NT2/D1 (cell line): Measurements from ENCODE around the gene NUMB.
A peak's percentile ranks its signal among the peaks of the same experiment; 100 is the strongest.

Source experiments
- DNase-seq: peaks from one replicate; pipeline ENCODE4 v3.0.0-alpha.2; 2011; ENCODE audit warnings: low read depth, low spot score
- H3K27me3 ChIP-seq: 2 replicates; pipeline ENCODE4 v1.6.0; 2011; ENCODE audit warnings: mild to moderate bottlenecking; ENCODE audit not compliant: insufficient read length, insufficient read depth
- H3K36me3 ChIP-seq: 2 replicates; pipeline ENCODE4 v1.6.1; 2011; ENCODE audit warnings: mild to moderate bottlenecking, low read length, mixed read lengths; ENCODE audit not compliant: insufficient read depth, insufficient read length
- H3K4me1 ChIP-seq: 2 replicates; pipeline ENCODE4 v1.5.1; 2011; ENCODE audit not compliant: insufficient read depth, insufficient read length
- H3K4me3 ChIP-seq: 2 replicates; pipeline ENCODE4 v1.5.1; 2011; ENCODE audit warnings: low read depth; ENCODE audit not compliant: insufficient read length
- H3K9ac ChIP-seq: 2 replicates; pipeline ENCODE4 v1.6.0; 2011; ENCODE audit warnings: low read depth; ENCODE audit not compliant: insufficient read length
- H3K9me3 ChIP-seq: 2 replicates; pipeline ENCODE4 v1.5.1; 2011; ENCODE audit warnings: mild to moderate bottlenecking, low read length; ENCODE audit not compliant: insufficient read depth
- SUZ12 ChIP-seq: IDR thresholded peaks from 2 replicates; pipeline ENCODE4 v1.6.1; 2011; ENCODE audit not compliant: insufficient read length, insufficient read depth; ENCODE audit errors: extremely low read depth
- YY1 ChIP-seq: IDR thresholded peaks from 2 replicates; pipeline ENCODE4 v1.6.1; 2011; ENCODE audit not compliant: insufficient read length, insufficient read depth
- ZNF274 ChIP-seq: IDR thresholded peaks from 2 replicates; pipeline ENCODE4 v1.6.1; 2011; ENCODE audit warnings: mild to moderate bottlenecking, low read depth, low read length

The NUMB gene

GRCh38 chr14:73285979-73286378 lies 172.4 kb downstream of the NUMB start:
- H3K27me3 ChIP-seq: no peaks in the 10 kb centered on the region
- no peak overlapping the region for H3K9ac ChIP-seq
- DNase-seq: no peak
- H3K4me3 ChIP-seq: no peak overlapping the region
- H3K4me1 ChIP-seq: peaks cover 4% of the 10 kb centered on the region
- no peaks in the 10 kb centered on the region for H3K9me3 ChIP-seq
- no peak for TF ChIP-seq YY1
- no peak for TF ChIP-seq ZNF274
- no peak for TF ChIP-seq SUZ12
- H3K36me3 ChIP-seq: peaks cover 33% of the 10 kb centered on the region

GRCh38 chr14:73283608-73284379 lies 174.6 kb downstream of the NUMB start:
- Histone ChIP-seq H3K27me3 (no peaks in the 10 kb centered on the region), H3K9ac (no peak overlapping the region), H3K4me3 (no peak overlapping the region), H3K9me3 (no peaks in the 10 kb centered on the region), H3K4me1 (peaks cover 4% of the 10 kb centered on the region), H3K36me3 (peaks cover 36% of the 10 kb centered on the region)
- peak; percentile 55 for DNase-seq
- no peak for TF ChIP-seq YY1
- TF ChIP-seq SUZ12: no peak
- no peak for TF ChIP-seq ZNF274

- DNase-seq: no peak
- Histone ChIP-seq H3K9me3 (no peaks in the 10 kb centered on the region), H3K27me3 (no peaks in the 10 kb centered on the region), H3K9ac (no peak overlapping the region), H3K4me3 (no peak overlapping the region), H3K4me1 (peaks cover 6% of the 10 kb centered on the region), H3K36me3 (peaks cover 44% of the 10 kb centered on the region)
- TF ChIP-seq ZNF274 (no peak), YY1 (no peak), SUZ12 (no peak)
Observed at GRCh38 chr14:73280903-73281302, 177.4 kb downstream of the NUMB start.

- DNase-seq: no peak
- Histone ChIP-seq H3K9ac (no peak overlapping the region), H3K36me3 (peaks cover 46% of the 10 kb centered on the region), H3K9me3 (no peaks in the 10 kb centered on the region), H3K4me1 (peaks cover 2% of the 10 kb centered on the region), H3K27me3 (no peaks in the 10 kb centered on the region), H3K4me3 (no peak overlapping the region)
- TF ChIP-seq SUZ12 (no peak), ZNF274 (no peak), YY1 (no peak)
Observed at GRCh38 chr14:73277376-73277775, 181.0 kb downstream of the NUMB start.

- no peaks in the 10 kb centered on the region for H3K27me3 ChIP-seq
- TF ChIP-seq YY1 (no peak), SUZ12 (no peak), ZNF274 (no peak)
- peaks cover 2% of the 10 kb centered on the region for H3K4me1 ChIP-seq
- no peak overlapping the region for H3K9ac ChIP-seq
- H3K4me3 ChIP-seq: no peak overlapping the region
- H3K36me3 ChIP-seq: peaks cover 42% of the 10 kb centered on the region
- no peaks in the 10 kb centered on the region for H3K9me3 ChIP-seq
- DNase-seq: no peak
Observed at GRCh38 chr14:73276836-73277235, 181.5 kb downstream of the NUMB start.

GRCh38 chr14:73273799-73274198 lies 184.5 kb downstream of the NUMB start:
- Histone ChIP-seq H3K9me3 (no peaks in the 10 kb centered on the region), H3K4me1 (peaks cover 2% of the 10 kb centered on the region), H3K36me3 (peaks cover 36% of the 10 kb centered on the region), H3K4me3 (no peak overlapping the region), H3K9ac (no peak overlapping the region), H3K27me3 (no peaks in the 10 kb centered on the region)
- DNase-seq: no peak
- TF ChIP-seq SUZ12: no peak
- TF ChIP-seq YY1: no peak
- TF ChIP-seq ZNF274: no peak

- peaks cover 40% of the 10 kb centered on the region for H3K36me3 ChIP-seq
- no peak for DNase-seq
- no peak overlapping the region for H3K9ac ChIP-seq
Observed at GRCh38 chr14:73272393-73272792, 186.0 kb downstream of the NUMB start.

More at GRCh38 chr14:73272393-73272792, 186.0 kb downstream of the NUMB start:
- Histone ChIP-seq H3K27me3 (no peaks in the 10 kb centered on the region), H3K4me3 (no peak overlapping the region), H3K4me1 (peaks cover 2% of the 10 kb centered on the region), H3K9me3 (no peaks in the 10 kb centered on the region)
- TF ChIP-seq SUZ12: no peak
- no peak for TF ChIP-seq ZNF274
- no peak for TF ChIP-seq YY1
